NCI-H748 (cell line): ENCODE results near the gene SLC35D1.
"Not testable (repeated sequence)": the region's sequence is repeated elsewhere in the genome, so short reads cannot be mapped to it uniquely, and the experiment has no call there.

Experiments used
- DNase-seq: peaks from one replicate; lab custom pipeline; 2025; ENCODE audit not compliant: unreplicated experiment; lab: John Stamatoyannopoulos, UW

Gene SLC35D1

GRCh38 chr1:67053785-67054772 is at the start of gene SLC35D1:
SLC35D1 (minus strand) TSS chr1:67054148; CDS start chr1:67054013, 135 bp downstream.
- DNase-seq = peak; percentile 94

DNA sequence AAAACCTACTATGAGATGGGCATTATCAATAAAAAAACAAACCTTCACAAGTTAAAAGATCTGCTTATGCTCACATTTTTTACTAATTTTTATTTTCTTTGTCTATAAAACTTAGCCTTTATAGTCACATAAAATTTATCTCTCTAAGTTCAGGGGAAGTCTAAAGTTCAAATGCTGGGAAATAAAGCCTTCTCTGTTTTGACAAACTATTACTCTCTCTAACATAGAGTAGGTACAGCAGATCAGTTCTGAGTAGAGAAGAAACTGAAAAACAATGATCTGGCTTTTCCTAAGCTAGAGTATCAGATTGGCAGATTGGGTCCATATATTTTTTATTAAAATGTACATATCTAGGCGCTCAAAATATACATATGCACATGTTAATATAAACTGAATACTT is 49.6 kb upstream of the SLC35D1 start:
- no peak for DNase-seq

- DNase-seq = no peak
Observed at GRCh38 chr1:67100833-67101232, 46.9 kb upstream of the SLC35D1 start.

GRCh38 chr1:67097305-67097704 is 43.4 kb upstream of the SLC35D1 start:
- no peak for DNase-seq

DNA sequence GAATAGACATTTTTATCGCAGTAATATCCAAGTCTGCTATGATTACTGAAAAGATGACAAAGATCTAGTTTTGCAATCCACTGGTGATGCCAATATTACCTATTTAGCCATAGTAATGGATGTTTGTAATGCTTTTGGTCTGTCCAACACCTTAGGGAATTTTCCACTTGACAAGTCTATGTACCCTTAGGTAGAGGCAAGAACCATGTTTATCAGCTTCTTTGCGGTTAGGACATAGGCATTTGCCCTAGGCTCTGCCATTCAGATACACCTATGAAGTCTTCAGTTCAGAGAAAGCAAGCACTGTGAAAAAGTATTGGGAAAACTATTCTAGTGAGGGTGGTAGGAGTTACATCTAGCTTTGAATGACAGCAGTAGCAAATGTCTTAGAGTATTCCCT is 40.2 kb upstream of the SLC35D1 start:
- no peak for DNase-seq

GRCh38 chr1:67089685-67090208 is 35.8 kb upstream of the SLC35D1 start:
- no peak for DNase-seq

DNA sequence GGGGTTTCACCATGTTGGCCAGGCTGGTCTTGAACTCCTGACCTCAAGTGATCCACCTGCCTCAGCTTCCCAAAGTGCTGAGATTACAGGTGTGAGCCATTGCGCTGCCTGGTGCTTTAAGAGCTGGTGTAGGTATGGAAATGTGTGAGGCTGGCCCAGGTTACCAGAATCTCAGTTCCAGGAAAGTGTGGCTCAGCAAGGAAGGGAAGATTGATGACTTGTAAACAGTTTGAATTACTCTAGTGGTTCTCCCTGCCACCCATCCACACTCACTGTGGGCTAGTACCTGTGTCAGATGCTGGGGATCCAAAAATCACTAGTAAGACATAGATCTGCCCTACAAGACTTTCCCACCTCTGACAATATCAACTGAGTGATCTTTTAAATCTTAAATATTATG is 34.5 kb upstream of the SLC35D1 start:
- no peak for DNase-seq

DNA sequence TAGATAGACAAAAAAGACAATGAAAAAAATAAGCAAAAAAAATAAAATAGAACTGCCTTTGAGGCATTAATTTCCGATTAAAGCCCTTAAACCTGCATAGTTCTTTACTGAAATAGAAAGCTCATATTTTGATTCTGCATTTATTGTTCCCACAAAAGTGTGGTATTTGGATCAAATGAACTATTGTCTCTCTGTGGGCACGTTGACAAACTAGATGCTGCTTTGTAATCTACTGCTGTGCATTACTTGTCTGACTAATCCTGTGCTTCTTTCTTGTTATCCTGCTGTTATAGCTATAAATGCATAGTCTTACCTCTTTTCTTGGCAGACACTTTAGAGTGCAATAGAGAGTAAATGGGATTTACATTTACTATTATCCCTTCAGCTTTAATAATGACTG is 31.4 kb upstream of the SLC35D1 start:
- no peak for DNase-seq

GRCh38 chr1:67084765-67085318 is 30.9 kb upstream of the SLC35D1 start:
- DNase-seq = peak; percentile 54

- no peak for DNase-seq
Observed at GRCh38 chr1:67078291-67078690, 24.3 kb upstream of the SLC35D1 start.

DNA sequence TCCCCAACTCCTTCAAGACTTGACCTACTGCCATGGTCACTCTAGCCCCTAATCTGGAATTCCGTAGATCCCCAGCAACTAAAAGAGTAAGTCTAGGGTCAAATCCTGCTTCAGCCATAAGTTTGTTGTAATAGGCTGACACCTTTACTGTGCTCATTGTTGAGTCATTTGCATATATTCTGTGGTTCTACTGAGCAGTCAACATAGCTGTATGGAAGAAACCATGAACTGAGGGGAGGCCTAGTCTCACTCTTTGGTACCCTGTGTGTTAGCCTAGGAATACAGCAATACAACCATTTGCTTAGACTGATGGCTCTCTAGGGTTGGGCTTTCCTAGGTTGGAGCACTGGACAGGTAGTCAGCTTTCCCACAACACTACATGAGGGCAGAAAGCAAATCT is 23.6 kb upstream of the SLC35D1 start:
- DNase-seq = no peak

- DNase-seq = no peak
Observed at GRCh38 chr1:67072749-67073148, 18.8 kb upstream of the SLC35D1 start.

DNA sequence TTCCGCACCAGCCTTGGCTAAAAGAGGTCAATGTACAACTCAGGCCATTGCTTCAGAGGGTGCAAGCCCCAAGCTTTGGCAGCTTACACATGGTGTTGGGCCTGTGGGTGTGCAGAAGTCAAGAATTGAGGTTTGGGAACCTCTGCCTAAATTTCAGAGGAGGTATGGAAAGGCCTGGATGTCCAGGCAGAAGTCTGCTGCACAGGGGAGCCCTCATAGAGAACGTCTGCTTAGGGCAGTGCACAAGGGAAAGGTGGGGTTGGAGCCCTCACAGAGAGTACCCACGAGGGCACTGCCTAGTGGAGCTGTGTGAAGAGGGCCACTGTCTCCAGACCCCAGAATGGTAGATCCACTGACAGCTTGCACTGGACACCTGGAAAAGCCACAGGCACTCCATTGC is 13.7 kb upstream of the SLC35D1 start:
- not testable (repeated sequence) for DNase-seq

DNA sequence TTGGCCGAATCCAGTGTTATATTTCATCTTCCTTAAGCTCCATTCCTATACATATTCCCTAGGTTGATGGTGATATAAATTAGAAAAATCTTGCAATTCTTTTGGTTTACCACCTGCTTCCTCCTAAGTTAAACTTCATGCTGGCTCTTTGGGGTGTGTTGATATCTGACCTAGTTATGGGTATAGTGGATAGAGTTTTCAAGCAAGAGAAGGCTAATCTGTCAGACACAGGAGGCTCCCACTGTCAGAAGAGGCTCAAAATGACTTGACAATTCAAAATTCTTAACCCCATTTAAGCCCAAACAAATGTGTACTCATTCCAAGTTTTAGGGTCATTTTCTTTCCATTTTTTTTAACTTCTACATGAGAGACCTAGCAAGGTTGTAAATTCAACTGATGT is 8.5 kb upstream of the SLC35D1 start:
- no peak for DNase-seq

DNA sequence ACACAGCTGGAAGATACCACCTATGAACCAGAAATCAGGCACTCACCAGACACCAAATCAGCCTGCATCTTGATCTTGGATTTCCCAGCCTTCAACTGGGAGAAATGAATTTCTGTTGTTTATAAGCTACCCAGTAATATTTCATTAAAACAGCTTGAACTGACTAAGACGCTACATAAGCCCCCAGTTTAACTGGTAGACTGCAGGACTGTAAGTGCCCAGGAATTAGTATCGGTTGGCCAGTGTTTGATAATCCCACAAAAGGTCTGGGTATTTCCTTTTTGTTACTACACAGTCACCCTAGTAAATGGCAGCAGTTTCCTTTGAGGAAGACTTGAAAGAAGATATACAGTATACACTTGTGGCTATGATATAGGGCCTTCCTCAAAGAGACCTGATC is 7.3 kb upstream of the SLC35D1 start:
- DNase-seq = no peak

GRCh38 chr1:67060811-67061218 is 6.9 kb upstream of the SLC35D1 start:
- no peak for DNase-seq

GRCh38 chr1:67059346-67059745 is 5.4 kb upstream of the SLC35D1 start:
- no peak for DNase-seq

GRCh38 chr1:67058761-67059160 is 4.8 kb upstream of the SLC35D1 start:
- no peak for DNase-seq

GRCh38 chr1:67058242-67058641 is 4.3 kb upstream of the SLC35D1 start:
- DNase-seq = peak; percentile 39

DNA sequence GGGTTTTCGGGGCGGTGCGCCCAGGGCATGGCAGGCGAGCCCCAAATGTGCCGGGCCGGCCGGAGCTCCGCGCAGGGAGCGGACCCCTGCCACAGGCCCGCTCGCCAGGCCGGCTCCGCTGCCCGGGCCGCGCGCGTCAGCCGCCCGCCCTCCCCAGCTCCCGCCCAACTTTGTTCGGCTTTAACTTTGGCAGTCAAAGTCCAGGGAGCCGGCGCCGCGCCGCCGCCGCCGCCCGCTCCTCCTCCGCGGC is 488 bp downstream of the SLC35D1 start:
- DNase-seq = no peak

GRCh38 chr1:67052741-67053534 is 1.0 kb downstream of the SLC35D1 start:
- peak; percentile 51 for DNase-seq

DNA sequence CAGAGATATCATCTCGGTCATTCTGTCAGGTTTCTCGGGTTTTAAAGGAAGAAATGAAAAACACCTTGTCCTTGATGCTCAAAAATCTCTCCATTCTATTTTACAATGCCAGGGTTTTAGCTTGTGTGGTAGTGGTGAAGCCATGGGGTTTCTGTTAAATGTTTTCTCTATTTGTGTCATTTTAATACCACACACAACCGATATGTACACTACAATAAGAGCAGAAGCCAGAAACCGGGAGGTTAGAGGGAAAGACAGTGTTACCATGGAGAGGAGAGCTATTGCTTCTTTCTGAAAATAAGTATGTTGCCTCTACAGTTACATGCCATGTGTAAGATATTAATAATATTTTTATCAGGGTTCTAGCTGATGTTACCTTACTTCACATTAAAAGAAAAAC is 2.8 kb downstream of the SLC35D1 start:
- no peak for DNase-seq
